ENCODE measurements around the gene KLK13. TPM values are rescaled to one million over a fixed set of nuclear protein-coding genes. Genes with fewer than 3 reads are reported as not detected.
A peak's percentile ranks its signal among the peaks of the same experiment; 100 is the strongest.

Gene KLK13
- total RNA-seq, 1 experiment from 2014 or later: not detected

- ChIA-PET POLR2A (ENCODE audit: low non-redundant PET) (no interaction called here), CTCF (no interaction called here)
- Histone ChIP-seq H3K4me1 (ENCODE audit: insufficient read depth, low read length, poor library complexity, severe bottlenecking) (no peaks in the 10 kb centered on the region), H3K36me3 (ENCODE audit: insufficient read depth, low read length, poor library complexity, severe bottlenecking) (no peaks in the 10 kb centered on the region), H3K27me3 (replicated peaks; ENCODE audit: insufficient read depth, low read depth, low read length, poor library complexity) (peaks cover 91% of the 10 kb centered on the region), H3K27ac (ENCODE audit: low read depth, low read length, poor library complexity, severe bottlenecking) (no peak overlapping the region), H3K9me3 (ENCODE audit: low read depth, low read length, poor library complexity, severe bottlenecking) (no peaks in the 10 kb centered on the region), H3K4me3 (ENCODE audit: low read depth, low read length, poor library complexity, severe bottlenecking) (no peak overlapping the region)
- DNase-seq (ENCODE audit: low spot score): no peak
- peak; percentile 30 for TF ChIP-seq EZH2 (IDR thresholded peaks at IDR 0.05; ENCODE audit: borderline replicate concordance, low read depth, low read length, poor library complexity, severe bottlenecking)
- TF ChIP-seq, protein P1, sequence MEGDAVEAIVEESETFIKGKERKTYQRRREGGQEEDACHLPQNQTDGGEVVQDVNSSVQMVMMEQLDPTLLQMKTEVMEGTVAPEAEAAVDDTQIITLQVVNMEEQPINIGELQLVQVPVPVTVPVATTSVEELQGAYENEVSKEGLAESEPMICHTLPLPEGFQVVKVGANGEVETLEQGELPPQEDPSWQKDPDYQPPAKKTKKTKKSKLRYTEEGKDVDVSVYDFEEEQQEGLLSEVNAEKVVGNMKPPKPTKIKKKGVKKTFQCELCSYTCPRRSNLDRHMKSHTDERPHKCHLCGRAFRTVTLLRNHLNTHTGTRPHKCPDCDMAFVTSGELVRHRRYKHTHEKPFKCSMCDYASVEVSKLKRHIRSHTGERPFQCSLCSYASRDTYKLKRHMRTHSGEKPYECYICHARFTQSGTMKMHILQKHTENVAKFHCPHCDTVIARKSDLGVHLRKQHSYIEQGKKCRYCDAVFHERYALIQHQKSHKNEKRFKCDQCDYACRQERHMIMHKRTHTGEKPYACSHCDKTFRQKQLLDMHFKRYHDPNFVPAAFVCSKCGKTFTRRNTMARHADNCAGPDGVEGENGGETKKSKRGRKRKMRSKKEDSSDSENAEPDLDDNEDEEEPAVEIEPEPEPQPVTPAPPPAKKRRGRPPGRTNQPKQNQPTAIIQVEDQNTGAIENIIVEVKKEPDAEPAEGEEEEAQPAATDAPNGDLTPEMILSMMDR (conservative IDR thresholded peaks at IDR 0.05; ENCODE audit: low read depth, low read length): no peak
- intact Hi-C loops (cut with micrococcal nuclease; ENCODE audit: unreplicated experiment): no loop called here
- BruUV-seq (replicated peaks): no TSS peak
These were observed 42.4 kb downstream of the KLK13 start for GRCh38 chr19:51022526-51022925.

- Histone ChIP-seq H3K4me3 (ENCODE audit: low read depth, low read length, poor library complexity, severe bottlenecking) (no peak overlapping the region), H3K27me3 (replicated peaks; ENCODE audit: insufficient read depth, low read depth, low read length, poor library complexity) (peaks cover 87% of the 10 kb centered on the region), H3K27ac (ENCODE audit: low read depth, low read length, poor library complexity, severe bottlenecking) (no peak overlapping the region), H3K9me3 (ENCODE audit: low read depth, low read length, poor library complexity, severe bottlenecking) (no peaks in the 10 kb centered on the region), H3K4me1 (ENCODE audit: insufficient read depth, low read length, poor library complexity, severe bottlenecking) (peaks cover 7% of the 10 kb centered on the region), H3K36me3 (ENCODE audit: insufficient read depth, low read length, poor library complexity, severe bottlenecking) (no peaks in the 10 kb centered on the region)
- intact Hi-C loops (cut with micrococcal nuclease; ENCODE audit: unreplicated experiment): loop anchor here (1.0 kb wide), 1 partner anchor 73 kb away; no protein-coding TSS in a partner anchor
- CTCF ChIA-PET: interaction anchor here (0.7 to 1.5 kb wide), 3 partner anchors 75 to 238 kb away, joined by 3 to 10 read pairs (median 3); no protein-coding TSS in a partner anchor
- POLR2A ChIA-PET (ENCODE audit: low non-redundant PET): no interaction called here
- no peak for TF ChIP-seq EZH2 (IDR thresholded peaks at IDR 0.05; ENCODE audit: borderline replicate concordance, low read depth, low read length, poor library complexity, severe bottlenecking)
- TF ChIP-seq, protein P1 (conservative IDR thresholded peaks at IDR 0.05; ENCODE audit: low read depth, low read length): peak; percentile 70
- no TSS peak for BruUV-seq (replicated peaks)
- peak; percentile 60 for DNase-seq (ENCODE audit: low spot score)
These were observed 43.8 kb downstream of the KLK13 start for GRCh38 chr19:51020988-51021651.

DNA sequence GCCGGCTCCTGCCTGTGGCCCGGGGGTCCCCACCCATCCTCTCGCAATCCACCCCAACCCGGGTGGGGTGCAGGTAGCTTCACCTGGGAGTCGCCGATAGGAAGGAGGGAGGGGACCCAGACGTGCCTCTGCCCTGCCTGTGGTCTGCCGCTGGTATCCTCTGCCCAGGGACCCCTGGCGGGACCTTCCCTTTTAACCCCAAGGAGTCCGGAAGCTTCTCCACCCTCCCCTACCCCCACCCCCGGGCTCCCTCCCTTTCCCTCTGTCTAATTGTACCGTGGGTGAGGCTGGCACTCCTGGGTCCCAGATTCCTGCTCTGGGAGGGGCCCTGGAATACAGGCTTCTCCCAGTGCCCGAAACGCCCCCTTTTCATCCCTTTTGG lies 45.4 kb downstream of the KLK13 start, which contains the start of gene KLK10:
Gene KLK10 (minus strand): TSS at position 166 of the 382 bp plus-strand sequence. CDS start 579 bp downstream, outside the sequence.
- CTCF ChIA-PET: no interaction called here
- Histone ChIP-seq H3K9me3 (ENCODE audit: low read depth, low read length, poor library complexity, severe bottlenecking) (no peaks in the 10 kb centered on the region), H3K4me1 (ENCODE audit: insufficient read depth, low read length, poor library complexity, severe bottlenecking) (peaks cover 7% of the 10 kb centered on the region), H3K4me3 (ENCODE audit: low read depth, low read length, poor library complexity, severe bottlenecking) (peak within 1 kb of the TSS; percentile 4), H3K27me3 (replicated peaks; ENCODE audit: insufficient read depth, low read depth, low read length, poor library complexity) (peaks cover 71% of the 10 kb centered on the region), H3K36me3 (ENCODE audit: insufficient read depth, low read length, poor library complexity, severe bottlenecking) (no peaks in the 10 kb centered on the region), H3K27ac (ENCODE audit: low read depth, low read length, poor library complexity, severe bottlenecking) (no peak within 1 kb of the TSS)
- intact Hi-C loops (cut with micrococcal nuclease; ENCODE audit: unreplicated experiment): loop anchor here (10.0 kb wide), 1 partner anchor 315 kb away; no protein-coding TSS in a partner anchor
- POLR2A ChIA-PET (ENCODE audit: low non-redundant PET): interaction anchor here (0.6 kb wide), 1 partner anchor 36 kb away, joined by 4 read pairs; the partner anchor contains the start of gene KLK7
- no peak for DNase-seq (ENCODE audit: low spot score)
- no TSS peak for BruUV-seq (replicated peaks)
- peak; percentile 17 for TF ChIP-seq EZH2 (IDR thresholded peaks at IDR 0.05; ENCODE audit: borderline replicate concordance, low read depth, low read length, poor library complexity, severe bottlenecking)
- TF ChIP-seq, protein P1 (conservative IDR thresholded peaks at IDR 0.05; ENCODE audit: low read depth, low read length): no peak

Measured in A673 (cell line).